GM18520 (cell line): ENCODE measurements around the gene ZXDC.

Experiments used
- ATAC-seq: cut with Tn5 transposase; IDR thresholded peaks from one replicate; pipeline ENCODE4 v1.9.1; 2021; ENCODE audit not compliant: unreplicated experiment

ZXDC gene

DNA sequence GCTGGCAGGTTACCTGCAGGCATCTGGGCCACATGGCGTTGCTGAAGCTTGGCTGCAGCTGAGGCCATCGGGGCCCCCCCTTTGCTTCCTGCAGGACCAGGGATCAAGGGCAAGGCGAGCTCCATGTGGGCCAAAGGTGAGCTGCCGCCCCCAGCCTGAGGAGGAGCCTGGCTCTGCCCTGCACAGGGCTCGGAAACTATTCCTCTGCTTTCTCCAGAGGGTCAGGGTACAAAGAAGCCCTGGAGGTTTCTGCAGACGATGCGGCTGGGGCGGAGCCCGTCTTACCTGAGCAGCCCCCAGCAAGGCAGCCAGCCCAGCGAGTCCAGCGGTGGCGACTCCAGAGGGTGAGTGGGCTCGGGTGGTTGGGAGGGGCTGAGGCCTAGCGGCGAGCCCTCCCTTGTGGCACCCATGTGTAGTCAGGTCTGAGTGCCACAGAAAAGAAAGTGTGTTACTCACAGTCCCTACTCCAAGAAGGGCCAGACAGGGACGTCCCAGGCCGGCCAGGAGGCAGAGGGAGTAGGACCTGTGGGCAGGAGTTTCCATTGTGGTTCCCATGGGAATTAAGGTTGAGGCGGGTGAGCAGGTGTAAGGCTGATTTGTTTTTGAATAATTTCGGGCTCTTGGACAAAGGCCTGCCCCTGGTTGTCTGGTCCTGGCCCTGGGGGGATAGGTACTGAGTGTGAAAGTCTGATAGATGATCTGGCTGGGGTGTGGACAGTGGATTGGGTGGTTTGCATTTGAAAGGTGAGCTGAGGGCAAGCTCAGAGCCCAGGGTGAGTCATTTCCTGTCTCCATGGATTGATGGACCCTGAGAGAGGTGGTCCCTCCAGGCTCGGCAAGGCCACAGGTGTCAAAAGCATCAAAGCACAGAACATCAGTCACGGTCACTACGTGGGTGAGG, 55.6 kb downstream of the ZXDC start:
- no peak for ATAC-seq

DNA sequence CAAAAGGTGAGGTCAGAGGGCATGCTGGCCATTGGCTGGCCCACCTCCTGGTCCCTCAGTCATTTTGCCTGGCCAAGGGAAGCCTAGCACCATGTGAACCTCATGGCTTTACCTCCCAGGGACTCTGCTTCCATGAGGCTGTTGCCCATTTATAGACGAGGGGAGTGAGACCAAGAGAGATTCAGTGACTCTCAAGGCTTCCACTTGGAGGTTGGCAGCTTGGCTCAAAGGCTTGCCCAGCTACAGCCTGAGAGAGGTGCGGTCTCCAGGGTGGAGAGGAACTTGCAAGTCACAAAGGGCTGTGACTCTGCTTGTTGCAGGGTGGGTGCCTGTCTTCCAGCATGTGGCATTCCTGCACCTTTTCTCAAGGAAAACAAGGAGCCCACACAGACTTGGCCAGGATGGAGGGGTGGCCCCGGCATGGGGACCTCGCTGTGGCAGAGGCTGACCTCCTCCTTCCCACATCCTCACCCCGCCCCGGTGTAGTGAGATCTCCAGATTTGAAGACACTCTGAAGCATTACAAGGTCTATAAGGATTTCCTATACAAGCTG, 56.5 kb downstream of the ZXDC start:
- ATAC-seq: no peak

DNA sequence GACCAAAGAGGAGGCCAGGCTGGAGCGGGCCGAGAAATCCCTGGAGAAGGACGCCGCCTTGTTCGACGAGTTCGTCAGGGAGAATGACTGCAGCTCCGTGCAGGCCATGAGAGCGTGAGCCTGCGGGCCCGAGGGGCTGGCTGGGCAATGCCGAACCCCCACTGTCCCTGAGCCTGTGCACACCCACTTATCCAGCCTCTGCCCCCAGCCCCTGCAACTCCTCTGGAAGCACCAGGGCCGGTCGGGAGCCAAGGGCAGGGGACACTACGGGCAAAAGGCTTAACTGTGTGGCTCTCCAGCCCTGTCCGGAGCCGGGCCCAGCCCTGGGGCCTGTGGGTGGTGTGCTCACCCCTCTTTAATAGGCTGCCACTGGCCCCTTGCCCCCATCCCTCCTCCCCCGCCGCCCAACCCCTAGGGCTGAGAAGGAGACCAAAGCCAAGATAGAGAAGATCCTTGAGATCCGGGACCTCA, 57.0 kb downstream of the ZXDC start:
- no peak for ATAC-seq

DNA sequence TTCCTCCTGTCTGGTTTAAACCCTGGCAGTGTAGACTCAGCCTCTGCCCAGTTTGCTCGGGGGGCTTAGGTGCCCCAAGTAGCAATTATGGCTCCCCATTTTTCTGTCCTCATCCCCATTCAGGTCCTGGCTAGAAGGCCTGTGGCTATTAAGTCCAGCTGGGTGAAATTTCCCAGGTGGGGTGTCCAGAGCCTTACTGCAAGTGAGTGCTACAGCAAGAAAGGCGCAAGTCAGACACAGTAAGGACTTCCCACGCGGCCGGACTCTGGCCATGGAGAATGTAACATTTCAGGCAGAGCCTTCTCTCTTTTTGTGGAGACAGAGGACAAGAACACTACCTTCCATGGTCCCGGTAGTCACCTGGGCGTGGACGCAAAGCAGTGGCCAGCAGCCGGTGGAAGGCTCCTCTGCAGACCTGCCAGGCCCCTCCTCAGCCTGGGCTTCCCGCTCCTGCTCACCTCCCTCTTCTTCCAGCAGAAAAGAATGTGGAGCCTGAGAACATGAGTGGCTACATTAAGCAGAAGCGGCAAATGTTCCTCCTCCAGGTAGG, 57.6 kb downstream of the ZXDC start:
- no peak for ATAC-seq

DNA sequence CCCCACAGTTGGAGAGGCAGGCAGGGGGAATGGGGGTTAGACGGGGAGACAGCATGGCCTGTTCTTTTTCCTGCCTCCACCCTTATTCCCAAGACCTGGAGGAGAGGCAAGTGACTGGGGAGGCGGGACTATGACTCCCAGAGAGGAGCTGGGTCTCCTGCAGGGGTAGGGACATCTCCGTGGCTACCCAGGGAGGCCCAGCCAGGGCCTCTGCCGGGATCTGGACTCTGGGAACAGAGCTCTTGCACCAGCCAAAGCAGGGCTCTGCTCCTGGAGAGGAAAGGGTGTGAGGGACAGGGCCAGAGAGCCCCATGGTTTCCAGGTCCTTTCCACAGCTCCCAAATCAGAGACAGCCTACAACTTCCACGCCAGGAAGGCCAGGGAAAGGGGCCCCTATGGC, 58.2 kb downstream of the ZXDC start:
- no peak for ATAC-seq

DNA sequence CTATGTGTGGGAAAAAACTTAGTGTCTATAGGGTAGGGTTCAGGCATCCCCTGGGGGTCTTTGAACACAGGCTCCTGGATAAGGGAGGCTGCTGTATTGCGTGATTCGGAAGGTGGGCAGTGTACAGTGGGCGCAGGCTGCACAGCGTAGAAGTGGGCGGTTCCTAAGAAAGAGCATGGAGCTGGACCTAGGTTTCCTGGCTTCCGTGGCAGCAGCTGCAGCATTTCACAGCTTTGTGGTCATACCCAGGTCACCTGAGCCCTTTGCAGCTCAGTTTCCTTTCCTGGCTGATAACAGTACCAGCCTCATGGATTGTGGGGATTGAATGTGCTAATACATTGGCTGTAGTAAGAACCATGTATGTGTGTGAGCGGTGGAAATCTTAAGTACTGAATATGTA, 58.7 kb downstream of the ZXDC start:
- ATAC-seq: no peak

DNA sequence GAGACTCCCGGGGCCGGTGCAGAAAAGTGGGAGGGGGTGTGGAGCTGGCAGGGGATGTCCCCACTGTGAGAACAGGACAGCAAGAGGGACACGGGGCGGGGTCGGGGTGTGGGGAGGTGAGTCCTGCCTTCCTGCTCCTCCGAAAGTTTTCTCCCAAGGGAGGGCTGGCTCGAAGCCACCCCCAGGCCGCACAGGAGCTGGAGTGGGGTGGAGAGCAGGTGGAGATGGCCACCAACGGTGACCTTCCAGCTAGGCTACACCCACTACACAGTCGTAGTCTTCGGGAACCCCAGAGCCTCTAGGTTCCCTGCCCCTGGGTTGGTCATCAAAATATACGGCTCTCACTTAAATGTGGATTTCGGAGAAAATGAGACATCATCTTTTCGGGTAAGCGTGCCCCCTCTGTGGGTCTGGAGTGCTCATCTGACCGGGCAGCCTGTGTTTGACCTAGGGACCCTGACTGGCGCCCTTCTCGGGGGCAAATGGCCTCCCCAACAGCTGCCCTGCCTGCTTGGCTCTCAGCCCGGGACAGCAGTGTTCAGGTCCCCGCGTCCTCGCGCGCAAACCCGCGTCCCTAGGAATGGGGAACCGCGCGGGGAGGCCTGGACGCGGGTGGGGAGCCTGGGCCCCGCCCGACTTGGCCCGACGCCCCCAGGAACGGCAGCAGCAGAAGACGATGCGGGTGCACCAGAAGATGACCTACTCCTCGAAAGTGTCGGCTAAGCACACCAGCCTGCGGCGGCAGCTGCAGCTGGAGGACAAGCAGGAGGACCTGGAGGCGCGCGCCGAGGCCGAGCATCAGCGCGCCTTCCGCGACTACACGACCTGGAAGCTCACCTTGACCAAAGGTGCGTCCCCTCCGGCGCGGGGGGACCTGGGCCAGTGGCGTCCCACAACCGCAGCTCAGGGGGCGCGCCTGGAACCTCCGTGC, 59.8 kb downstream of the ZXDC start:
- ATAC-seq: no peak

DNA sequence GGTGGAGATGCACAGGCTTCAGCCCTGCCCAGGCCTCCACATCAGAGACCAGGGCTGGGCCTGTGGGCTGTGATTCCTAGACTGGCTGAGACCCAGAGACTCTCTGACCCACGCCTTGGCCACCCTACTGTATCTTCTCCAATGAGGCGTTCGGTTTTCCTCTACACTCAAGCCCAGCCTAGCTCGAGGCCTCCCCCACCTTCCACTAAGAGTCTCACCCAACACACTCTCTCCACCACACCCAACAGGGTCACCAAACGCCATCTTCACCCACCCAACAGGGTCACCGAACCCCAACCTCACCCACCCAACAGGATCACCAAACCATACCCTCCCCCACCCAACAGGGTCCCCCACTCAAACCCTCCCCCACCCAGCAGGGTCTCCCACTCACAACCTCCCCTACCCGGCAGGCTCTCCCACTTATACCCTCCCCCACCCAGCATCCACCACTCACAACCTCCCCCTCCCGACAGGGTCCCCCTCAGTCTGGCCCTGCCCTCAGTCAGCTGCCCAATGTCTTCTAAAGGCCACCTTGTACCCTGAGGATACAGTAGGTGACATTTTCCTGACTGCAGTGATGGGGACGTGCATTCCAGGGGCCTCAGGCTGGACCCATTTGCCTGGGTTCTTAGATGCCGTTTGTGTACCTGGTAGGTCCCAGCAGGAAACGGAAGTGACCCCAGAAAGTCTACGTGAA, 60.6 kb downstream of the ZXDC start:
- no peak for ATAC-seq

DNA sequence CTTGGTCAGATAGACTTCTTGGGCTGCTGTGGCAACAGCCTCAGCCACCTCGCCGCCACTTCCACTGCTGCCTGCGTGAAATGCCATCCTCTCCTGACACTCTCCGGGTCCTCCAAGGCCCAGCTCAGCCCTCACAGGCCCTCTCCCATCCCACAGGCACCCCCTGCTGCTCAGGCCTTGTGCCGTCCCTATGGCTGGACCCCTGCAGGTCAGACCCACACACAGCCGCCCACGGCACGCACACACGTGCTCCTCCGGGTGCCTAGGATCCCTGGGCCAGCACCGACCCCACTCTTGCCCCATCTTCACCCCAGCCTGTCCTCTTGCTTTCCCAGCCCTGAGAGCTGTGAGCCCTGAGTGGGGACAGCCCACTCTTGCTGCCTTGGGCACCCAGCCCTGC, 61.3 kb downstream of the ZXDC start:
- ATAC-seq: no peak

DNA sequence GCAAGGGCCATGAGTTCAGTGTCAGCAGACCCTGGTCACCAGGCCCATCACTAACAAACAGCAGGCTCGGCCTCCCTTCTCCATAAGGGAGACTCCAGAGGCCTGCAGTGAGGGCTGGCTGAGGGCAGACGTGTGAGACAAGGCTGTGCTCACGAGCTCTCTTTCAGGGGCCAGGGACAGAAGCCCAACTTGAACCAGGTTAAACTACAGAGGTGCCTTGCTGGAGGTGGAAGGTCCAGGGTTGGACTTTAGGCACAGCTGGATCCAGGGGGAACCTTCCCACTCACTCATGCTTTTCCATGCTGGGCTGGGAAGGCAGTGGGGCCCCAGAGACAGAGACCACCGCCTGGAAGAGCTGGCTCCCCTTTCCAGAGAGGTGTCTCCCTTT, 62.0 kb downstream of the ZXDC start:
- ATAC-seq: no peak

DNA sequence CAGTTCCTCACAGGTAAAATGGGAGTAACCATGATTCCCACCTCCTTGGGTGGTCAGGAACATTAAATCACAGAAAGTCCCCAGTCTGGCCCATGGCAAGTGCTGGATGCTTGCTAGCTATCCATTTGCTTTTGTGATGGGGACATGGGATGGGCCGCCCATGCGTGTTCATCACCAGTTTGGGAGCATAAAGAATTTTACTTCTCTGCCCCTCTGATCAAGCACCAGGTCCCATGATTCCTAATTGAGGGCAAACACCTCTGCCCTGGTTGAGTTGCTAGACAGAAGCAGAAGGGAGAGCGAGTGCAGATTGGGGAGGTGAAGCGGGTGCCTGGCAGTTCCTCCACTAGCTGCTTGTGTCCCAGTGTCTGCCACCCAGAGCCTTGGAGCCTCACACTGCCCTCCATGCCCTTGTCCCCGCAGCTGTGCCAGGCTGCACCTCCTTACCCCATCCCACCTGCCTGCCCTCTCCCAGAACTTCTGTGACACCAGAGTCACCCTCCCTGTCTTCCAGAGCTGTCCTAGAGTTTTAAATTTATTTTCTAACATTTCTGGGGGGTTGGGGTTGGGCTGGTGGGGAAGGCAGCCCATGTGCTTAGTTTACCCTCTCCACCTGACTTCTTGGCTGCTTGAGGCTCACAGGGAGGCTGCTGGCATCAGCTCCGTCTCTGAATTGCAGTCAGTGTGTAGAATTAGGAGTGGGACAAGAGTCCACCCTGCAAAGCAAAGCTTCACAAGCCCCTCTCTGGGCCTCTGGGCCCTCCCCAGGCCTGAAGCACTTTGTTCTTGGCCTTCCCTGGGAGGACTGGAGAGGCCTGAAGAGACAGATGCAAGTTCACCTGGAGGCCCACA, 62.6 kb downstream of the ZXDC start:
- no peak for ATAC-seq

DNA sequence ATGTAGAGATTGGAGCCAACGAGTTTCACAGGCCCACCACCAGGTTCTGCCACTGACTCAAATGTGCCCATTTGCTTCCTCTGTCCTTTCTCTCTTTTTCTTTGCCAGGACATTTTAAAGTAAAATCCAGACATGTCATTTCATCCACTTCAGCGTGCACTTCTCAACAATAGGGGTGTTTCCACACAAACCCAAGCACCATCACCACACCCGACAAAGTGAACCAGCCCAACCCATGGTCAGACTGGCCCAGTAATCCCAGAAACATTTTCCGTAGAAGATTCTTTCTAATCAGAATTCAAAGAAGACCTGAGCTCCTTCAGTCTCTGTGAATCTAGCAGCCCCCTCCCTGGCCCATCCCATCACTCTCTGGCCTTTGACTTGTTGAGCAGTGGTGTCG, 67.6 kb downstream of the ZXDC start:
- ATAC-seq: no peak

DNA sequence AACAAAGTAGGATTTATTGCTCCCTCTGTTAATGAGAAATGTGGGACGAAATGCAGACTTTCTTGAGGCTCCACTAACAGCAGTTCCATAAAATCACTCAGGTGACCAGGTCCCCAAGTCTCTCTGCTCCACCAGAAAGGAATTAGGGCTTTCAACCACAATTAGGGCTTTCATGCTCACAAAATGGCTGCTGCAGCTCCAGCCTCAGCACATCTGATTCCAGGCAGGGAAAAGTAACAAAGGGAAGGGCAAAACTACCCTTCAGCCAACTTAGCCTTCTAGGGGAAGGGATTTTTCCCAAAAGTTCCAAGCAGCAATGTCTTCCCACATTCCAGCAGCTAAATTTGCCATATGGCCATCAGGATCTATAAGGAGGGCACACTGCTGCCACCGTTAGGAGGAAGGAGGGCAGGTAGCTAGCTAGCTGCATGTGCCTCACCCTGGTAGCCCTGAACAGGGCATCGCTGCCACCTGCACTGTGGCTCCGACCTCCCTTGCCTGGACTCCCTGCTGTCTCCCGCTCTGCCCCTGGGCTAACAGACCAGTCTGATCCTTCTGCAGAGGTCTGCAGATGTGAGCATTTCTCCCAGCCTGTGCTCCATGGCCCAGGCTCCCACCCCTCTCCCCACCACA, 68.2 kb downstream of the ZXDC start:
- no peak for ATAC-seq

DNA sequence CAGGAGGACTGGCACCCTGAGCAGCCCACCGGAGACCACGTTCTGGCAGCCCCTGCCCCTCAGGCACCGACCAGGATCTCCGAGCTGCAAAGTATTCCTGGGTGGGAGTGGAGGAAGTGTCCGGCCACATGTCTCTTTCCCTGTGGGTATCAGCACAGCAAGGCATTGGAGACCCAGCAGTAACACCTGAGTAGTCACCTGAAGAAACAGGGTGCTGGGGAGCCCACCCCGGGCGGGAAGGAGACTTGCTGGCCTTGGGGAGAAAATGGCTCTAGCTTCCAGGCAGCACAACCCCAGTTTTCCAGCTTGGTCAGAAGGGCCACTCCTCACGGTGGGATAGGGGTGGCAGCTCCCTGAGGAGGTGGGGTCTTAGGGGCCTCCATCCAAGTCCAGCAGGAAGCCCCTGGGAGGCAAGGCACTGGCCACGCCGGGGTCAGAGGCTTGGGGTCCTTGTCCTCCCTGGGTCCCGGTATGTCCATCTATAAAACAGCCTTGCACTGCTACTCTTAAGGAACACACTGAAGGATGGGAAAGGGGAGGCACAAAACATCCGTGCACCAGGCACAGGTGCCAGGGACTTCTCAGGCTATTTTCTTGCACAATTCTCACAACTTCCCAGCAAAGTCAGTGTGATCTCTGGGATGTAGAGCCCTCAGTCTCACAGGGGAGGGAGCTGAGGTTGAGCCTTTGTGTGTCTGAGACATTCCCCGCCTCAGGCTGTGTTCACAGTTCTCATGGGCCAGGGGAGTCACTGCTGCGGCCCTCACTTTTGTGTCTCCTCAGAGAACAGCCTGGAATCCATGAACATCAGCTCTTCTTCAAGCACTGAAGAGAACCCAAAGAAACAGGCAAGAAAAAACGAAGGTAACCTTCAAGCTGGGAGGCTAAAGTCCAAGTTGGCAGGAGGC, 69.0 kb downstream of the ZXDC start:
- no peak for ATAC-seq

DNA sequence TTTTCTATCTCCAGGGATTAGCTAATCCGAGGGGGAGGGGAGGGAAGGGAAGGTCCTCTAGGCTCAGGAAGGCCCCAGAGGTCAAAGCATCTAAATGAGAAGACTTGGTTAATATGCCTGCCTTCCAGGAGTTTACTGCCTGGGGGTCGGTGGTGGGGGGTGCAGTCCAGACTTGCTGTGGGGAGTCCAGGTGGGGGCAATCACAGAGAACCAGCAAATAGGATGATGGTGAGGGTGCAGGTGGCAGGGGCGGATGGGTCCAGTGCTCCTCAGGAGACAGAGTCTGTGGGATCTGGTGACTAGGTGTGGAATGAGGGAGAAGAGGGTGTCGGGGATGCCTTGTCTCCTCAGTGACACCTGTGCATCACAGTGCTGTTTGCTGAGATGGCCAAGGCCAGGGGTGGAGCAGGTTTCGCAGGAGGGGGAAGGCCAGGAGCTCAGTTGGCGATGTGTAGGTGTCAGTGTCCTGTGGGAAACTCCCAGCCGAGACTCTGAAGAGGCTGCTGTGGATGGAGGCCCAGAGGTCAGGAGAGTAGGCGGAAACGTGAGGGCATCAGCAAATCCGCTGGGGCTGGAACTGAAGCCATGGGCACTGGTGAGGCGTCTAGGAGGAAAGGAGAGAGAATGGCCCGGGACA, 72.9 kb downstream of the ZXDC start:
- no peak for ATAC-seq

DNA sequence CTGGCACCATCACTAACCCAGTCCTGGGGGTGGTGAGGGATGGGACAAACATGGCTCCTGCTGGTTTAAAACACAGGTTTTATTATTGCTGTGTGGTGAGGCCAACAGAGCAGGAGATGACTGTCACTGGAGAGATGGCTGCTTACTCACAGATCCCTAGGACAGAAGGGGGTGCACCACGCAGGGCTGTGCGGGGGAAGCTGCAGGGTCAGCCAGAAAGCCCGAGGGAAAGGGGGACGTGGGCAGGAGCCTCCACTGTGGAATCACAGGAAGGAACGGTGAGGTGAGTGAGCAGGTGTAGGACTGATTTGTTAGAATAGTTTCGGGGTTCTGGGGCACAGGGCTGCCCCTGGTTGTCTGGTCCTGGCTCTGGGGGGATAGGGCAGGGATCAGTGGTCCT, 73.5 kb downstream of the ZXDC start:
- ATAC-seq: no peak

DNA sequence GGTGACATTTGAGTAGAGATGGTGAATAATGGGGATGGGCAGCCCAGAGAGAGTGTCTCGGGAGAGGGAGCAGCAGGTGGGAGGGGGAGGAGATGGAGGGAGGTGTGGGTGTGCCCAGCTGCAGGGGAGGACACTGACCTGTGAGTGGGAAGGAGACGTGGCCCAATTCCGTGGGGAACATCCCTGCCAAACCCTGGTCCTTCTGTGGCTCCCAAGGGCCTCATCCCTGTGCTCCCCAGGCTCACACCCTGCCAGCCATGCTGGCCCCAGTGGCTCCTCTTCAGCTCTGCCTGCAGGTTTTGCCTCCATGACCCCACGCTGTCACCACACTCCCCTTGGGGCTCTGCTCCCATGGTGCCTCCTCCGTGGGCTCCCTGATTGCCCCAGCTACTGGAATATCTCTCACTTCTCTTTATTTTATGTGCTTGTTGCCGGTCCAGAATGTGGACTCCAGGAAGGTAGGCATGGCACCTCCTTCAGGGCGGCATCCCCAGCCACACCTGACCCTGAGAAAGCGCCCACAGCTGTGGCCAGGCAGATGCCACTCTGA, 74.0 kb downstream of the ZXDC start:
- no peak for ATAC-seq

DNA sequence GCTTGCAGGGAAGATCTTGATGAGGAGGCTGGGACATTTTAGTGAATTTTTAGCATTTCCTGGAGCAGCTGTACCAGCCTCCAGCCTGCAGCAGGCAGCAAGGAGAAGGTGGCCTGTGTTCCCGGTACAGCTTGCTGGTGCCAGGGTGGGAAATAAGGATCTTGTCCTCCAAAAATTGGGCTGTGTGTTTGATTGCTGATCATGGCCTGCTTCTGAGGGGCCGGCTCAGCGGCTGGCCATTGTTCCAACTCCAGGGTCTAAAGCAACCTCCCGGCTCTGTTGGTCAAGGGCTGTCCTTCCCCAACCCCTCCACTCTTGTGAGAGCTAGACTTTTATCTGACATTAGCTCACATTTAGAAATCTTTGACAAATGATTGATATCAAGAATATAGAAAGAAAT, 75.9 kb downstream of the ZXDC start:
- no peak for ATAC-seq
